Kidney (tissue), 14 donors: Measurements from ENCODE around the gene C4B. TPM values are rescaled to one million over a fixed set of nuclear protein-coding genes. Genes with fewer than 3 reads are reported as not detected.

Source experiments
- DNase-seq, 5 donors: peaks; one replicate each; pipeline ENCODE4 v3.0.0-alpha.2; 2013 to 2020
- FAIRE-seq: peaks from 2 replicates; lab custom pipeline; 2012; peaks lifted over from hg19 to GRCh38; lab: Jason Lieb, UNC
- H3K27ac ChIP-seq, 2 donors: one replicate each; pipeline ENCODE4 v1.7.0; 2013; ENCODE audit warnings: low read depth in 2 of 2, low read length in 2 of 2, inconsistent platforms in 1 of 2
- H3K27me3 ChIP-seq: one replicate; pipeline ENCODE4 v1.7.1; 2013; ENCODE audit warnings: low read length, inconsistent platforms; ENCODE audit not compliant: control insufficient read depth, insufficient read depth
- H3K36me3 ChIP-seq, 3 donors: one replicate each; pipeline versions ENCODE4 v1.7.0 to v1.7.1; 2013; ENCODE audit warnings: low read length in 3 of 3, control low read depth in 1 of 3, inconsistent platforms in 1 of 3; ENCODE audit not compliant: insufficient read depth in 3 of 3, control insufficient read depth in 2 of 3
- H3K4me1 ChIP-seq, 3 donors: one replicate each; pipeline versions ENCODE4 v1.7.0 to v1.7.1; 2013; ENCODE audit warnings: low read length in 3 of 3, inconsistent platforms in 1 of 3, low read depth in 1 of 3; ENCODE audit not compliant: control insufficient read depth in 2 of 3, insufficient read depth in 2 of 3
- H3K4me3 ChIP-seq, 3 donors: one replicate each; pipeline versions ENCODE4 v1.7.0 to v1.8.1; 2013; ENCODE audit warnings: low read length in 3 of 3, control low read depth in 1 of 3, inconsistent platforms in 1 of 3
- H3K9ac ChIP-seq, 3 donors: one replicate each; pipeline versions ENCODE4 v1.7.0 to v1.7.1; 2013; ENCODE audit warnings: low read length in 3 of 3, control low read depth in 1 of 3, inconsistent platforms in 1 of 3
- H3K9me3 ChIP-seq, 3 donors: one replicate each; pipeline versions ENCODE4 v1.7.0 to v1.7.1; 2013; ENCODE audit warnings: low read length in 3 of 3, control low read depth in 1 of 3, inconsistent platforms in 1 of 3; ENCODE audit not compliant: control insufficient read depth in 2 of 3, insufficient read depth in 1 of 3
- intact Hi-C: fragments of 100-400 bp; cut with DNase I; formaldehyde crosslinking; loops from one replicate; pipeline ENCODE4 v1.11.1; 2022
- polyA plus RNA-seq: library from polyadenylated mRNA; stranded (reverse); fragments of 350-450 nt; fragmentation: Illumina TruSeq; extraction: RNeasy Lipid Tissue Mini Kit (QIAGEN cat#74804); gene quantifications from one replicate; pipeline ENCODE4 v1.2.3, GENCODE V29; 2014; ENCODE audit warnings: low read depth, low replicate concordance; ENCODE audit not compliant: insufficient read depth
- total RNA-seq: library from RNA; stranded (reverse); fragmentation: NEBNext Ultra II Directional; extraction: Animal tissue kit (Norgen Biotek cat#: 25700); gene quantifications from one replicate; pipeline ENCODE4 v1.2.1, GENCODE V29; 2021
- TF ChIP-seq, protein P1 (sequence below): IDR thresholded peaks from 3 replicates; pipeline ENCODE4 v1.5.1; 2012; ENCODE audit warnings: mild to moderate bottlenecking, moderate library complexity, borderline replicate concordance; ENCODE audit not compliant: insufficient read depth; ENCODE audit errors: extremely low read depth
- donor health status: control.
- donor health status: control.
- donor health status: control.
- donor health status: control.
- donor health status: control.
- donor health status: DM: yes; HTN: yes; CAD: no.
- donor health status: Normal renal cell carcinoma (clear cell type).

C4B gene
- total and polyA plus RNA-seq, 2 donors from 2014 or later = 578 to 596 TPM

DNA sequence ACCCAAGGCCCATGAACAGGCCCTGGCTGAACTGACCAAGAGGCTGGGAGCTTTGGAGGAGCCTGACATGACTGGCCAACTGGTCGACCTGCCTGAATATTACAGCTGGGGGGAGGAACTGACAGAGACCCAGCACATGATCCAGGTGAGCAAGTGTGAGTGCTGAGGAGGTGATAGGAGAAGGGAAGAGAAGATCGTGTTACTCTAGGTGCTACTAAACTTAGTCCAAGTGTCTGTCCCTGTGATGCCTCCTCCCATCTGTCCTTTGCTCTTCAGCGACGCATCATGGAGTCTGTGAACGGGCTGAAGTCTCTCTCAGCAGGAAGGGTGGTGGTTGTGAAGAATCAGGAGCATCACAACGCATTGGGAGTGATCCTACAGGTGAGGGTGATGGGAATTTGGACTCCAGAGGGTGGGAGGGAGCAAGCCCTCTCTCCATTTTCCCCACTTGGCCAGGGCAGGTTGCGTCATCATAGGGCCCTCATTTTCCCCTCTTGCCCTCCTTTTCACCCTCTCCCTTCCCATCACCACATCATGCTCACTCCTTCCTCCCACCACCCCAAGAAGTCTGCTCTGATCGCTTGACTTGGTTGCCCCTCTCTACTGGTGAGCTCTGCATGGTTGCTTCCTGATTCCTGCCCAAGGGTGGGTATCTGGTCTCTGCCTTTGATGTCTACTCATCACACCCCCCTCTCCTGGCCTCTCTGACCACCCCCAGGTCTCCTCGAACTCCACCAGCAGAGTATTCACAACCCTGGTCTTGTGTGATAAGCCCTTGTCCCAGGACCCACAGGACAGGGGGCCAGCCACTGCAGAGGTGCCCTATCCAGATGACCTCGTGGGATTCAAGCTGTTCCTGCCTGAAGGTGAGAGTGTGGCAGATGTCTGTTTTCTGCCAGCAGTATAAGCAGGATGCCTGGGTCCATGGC, 47.3 kb upstream of the C4B start:
- no peak overlapping the region for H3K27ac ChIP-seq
- H3K9ac ChIP-seq = no peak overlapping the region
- H3K9me3 ChIP-seq = no peaks in the 10 kb centered on the region
- intact Hi-C loops = no loop called here
- TF ChIP-seq, protein P1, sequence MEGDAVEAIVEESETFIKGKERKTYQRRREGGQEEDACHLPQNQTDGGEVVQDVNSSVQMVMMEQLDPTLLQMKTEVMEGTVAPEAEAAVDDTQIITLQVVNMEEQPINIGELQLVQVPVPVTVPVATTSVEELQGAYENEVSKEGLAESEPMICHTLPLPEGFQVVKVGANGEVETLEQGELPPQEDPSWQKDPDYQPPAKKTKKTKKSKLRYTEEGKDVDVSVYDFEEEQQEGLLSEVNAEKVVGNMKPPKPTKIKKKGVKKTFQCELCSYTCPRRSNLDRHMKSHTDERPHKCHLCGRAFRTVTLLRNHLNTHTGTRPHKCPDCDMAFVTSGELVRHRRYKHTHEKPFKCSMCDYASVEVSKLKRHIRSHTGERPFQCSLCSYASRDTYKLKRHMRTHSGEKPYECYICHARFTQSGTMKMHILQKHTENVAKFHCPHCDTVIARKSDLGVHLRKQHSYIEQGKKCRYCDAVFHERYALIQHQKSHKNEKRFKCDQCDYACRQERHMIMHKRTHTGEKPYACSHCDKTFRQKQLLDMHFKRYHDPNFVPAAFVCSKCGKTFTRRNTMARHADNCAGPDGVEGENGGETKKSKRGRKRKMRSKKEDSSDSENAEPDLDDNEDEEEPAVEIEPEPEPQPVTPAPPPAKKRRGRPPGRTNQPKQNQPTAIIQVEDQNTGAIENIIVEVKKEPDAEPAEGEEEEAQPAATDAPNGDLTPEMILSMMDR = no peak
- FAIRE-seq (no peak), DNase-seq (no peak)
- no peaks in the 10 kb centered on the region for H3K27me3 ChIP-seq
- peaks cover 4 to 48% (median 46%) of the 10 kb centered on the region in 3 donors for H3K36me3 ChIP-seq
- H3K4me3 ChIP-seq = no peak overlapping the region
- peaks cover 0 to 15% (median 0%) of the 10 kb centered on the region in 3 donors for H3K4me1 ChIP-seq

DNA sequence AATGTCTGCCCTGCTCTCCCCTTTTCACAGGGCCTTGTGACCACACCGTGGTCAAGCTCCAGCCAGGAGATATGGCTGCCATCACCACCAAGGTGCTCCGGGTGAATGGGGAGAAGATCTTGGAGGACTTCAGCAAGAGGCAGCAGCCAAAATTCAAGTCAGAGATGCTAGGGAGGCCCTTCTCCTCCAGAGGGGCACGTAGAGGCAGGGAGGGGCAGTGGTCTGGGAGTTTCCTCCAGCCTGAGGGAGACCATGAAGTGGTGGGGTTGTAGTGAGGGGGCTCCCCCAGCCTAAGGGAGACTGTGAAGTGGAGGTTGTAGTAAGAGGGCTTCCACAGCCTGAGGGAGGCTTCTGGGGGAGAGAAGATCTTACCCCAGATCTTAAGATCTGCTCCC, 46.7 kb upstream of the C4B start:
- H3K36me3 ChIP-seq = peaks cover 4 to 42% (median 40%) of the 10 kb centered on the region in 3 donors
- H3K27me3 ChIP-seq = no peaks in the 10 kb centered on the region
- H3K4me1 ChIP-seq = peaks cover 0 to 19% (median 0%) of the 10 kb centered on the region in 3 donors
- intact Hi-C loops = no loop called here
- no peak overlapping the region for H3K4me3 ChIP-seq
- DNase-seq (no peak), FAIRE-seq (no peak)
- TF ChIP-seq, protein P1 = no peak
- no peak overlapping the region for H3K9ac ChIP-seq
- no peaks in the 10 kb centered on the region for H3K9me3 ChIP-seq
- H3K27ac ChIP-seq = no peak overlapping the region

DNA sequence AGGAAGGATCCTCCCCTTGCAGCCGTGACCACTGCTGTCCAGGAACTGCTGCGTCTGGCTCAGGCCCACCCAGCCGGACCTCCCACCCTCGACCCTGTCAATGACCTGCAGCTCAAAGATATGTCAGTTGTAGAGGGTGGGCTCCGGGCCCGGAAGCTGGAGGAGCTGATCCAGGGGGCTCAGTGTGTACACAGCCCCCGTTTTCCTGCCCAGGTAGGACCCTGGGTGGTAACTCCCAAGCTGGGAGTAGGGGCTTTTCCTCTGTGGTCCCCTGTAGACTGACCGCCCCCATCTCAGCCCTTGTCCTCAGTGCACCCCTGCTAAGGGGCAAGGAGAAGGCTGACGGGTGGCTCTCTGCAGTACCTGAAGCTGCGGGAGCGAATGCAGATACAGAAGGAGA, 46.3 kb upstream of the C4B start:
- no peak overlapping the region for H3K9ac ChIP-seq
- no peaks in the 10 kb centered on the region for H3K27me3 ChIP-seq
- peaks cover 4 to 39% (median 38%) of the 10 kb centered on the region in 3 donors for H3K36me3 ChIP-seq
- H3K27ac ChIP-seq = no peak overlapping the region
- H3K4me1 ChIP-seq = peaks cover 0 to 23% (median 4%) of the 10 kb centered on the region in 3 donors
- intact Hi-C loops = no loop called here
- no peak for DNase-seq
- TF ChIP-seq, protein P1 = no peak
- H3K4me3 ChIP-seq = no peak overlapping the region
- no peaks in the 10 kb centered on the region for H3K9me3 ChIP-seq
- FAIRE-seq = no peak
